T-helper 9 cell (primary cell): ENCODE measurements around the gene GNL2.
A peak's percentile ranks its signal among the peaks of the same experiment; 100 is the strongest.
"Not testable (repeated sequence)": the region's sequence is repeated elsewhere in the genome, so short reads cannot be mapped to it uniquely, and the experiment has no call there.

Experiments used
- DNase-seq: peaks from one replicate; pipeline ENCODE4 v3.0.0-alpha.2; 2020

Gene GNL2

DNA sequence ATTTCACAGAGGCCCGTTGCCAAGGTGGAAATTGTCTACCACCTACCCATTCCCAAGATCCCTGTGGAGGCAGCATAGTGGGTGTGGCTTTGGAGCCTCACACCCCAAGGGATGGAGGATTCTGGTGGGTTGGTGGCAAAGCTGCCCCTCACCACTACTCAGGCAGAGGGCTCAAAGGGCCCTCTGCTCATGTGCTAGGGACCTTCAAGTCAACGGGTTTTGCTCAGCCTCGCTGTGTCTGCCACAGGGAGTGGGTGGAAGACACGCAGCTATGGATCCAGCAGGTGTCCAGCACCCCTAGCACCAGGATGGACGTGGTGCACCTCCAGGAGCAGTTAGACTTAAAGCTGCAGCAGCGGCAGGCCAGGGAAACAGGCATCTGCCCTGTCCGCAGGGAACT, 36.7 kb downstream of the GNL2 start:
- no peak for DNase-seq

DNA sequence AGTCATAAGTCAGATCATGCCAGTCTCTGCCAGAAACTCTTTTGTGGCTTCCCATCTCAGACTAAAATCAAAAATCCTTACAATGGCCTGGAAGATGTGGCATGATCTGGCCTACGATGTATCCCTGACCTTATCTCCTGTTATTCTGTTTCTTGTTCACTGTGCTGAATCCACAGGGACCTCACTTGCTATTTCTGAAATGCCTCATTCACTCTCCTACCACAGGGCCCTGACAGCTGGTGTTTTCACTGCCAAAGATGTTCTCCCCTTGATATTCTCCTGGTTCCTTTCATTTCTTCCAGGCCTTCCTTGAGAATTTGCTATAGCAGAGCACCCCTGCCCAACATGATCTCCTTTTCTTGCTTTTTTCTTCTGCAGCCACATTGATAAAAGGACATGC, 37.3 kb downstream of the GNL2 start:
- DNase-seq, result no peak

DNA sequence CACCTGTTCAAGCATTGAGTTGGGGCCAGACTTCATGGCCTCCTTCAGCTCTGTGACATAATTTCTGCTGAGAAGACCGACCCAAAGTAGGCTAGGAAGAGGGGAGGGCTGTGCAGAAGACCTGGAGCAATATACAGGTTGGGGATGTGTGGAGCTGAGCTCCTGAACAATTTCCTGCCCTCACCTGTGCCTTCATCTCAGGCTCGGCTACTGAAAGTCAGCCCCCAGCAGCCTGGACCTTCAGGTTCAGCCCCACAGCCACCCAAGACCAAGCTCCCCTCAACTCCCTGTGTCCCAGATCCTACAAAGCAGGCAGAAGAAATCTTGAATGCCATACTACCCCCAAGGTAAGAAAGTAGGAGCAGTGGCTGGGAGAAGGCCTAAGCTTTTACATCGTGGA, 38.3 kb downstream of the GNL2 start:
- no peak for DNase-seq

DNA sequence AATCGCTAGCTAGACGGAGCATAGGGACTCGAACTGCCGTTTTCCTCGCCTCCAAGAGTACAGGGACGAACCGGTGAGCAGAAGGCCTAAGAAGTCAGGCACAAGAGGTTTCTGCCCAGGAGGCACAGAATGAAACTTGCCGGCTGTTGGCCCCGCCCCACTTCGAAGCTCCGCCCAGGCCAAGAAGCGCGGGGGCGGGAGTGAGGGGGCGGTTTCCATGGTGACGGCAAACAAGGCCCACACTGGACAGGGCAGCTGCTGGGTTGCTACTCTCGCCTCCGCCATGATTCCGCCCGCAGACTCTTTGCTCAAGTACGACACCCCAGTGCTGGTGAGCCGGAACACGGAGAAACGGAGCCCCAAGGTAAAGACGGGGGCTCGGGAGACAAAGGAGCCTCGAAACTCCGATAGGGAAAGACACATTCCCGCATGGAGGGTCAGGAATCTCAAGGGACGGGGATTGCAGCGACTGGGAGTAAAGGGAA, 39.0 kb downstream of the GNL2 start, which contains the start of gene DNALI1:
DNALI1 (plus strand) TSS at position 229 of the 485 bp plus-strand sequence; CDS start at position 284, 55 bp downstream.
- no peak for DNase-seq

DNA sequence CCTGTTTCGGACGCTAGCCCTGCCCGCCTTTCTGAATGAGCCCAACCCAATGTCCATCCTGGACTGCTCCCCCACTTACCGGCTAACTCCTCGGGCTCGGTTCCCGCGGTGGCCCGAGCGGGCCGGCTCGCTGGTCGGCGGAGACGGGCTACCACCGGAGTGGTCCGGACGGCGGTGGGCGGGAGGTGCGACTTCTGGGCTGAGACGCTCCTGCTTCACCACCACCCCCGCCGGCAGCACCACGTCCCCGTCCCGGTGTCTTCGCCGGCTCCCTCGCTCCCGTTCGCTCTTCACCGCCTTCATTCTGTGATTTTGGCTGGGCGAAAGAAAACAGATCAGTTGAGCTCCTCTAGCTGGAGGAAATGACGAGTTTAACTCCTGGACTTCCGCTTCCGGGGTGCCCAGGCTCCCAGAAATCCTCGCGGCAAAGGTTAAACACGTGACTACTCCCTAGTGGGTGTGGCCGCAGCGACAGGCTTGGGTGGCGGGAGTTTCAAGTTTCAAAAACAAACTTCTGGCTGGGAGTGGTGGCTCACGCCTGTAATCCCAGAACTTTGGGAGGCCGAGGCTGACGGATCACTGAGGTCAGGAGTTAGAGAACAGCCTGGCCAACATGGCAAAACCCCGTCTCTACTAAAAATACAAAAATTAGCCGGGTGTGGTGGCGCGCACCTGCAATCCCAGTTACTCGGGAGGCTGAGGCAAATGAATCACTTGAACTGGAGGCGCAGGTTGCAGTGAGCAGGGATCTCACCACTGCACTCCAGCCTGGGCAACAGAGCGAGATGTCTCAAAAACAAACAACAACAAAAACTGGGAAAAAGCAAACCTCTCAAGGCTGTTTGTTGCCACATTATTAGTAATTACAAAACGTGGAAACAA, 41.6 kb downstream of the GNL2 start, which contains the start of gene SNIP1:
SNIP1 (minus strand) TSS at position 367 of the 882 bp plus-strand sequence; CDS start at position 303, 64 bp downstream.
- peak; percentile 84 for DNase-seq

DNA sequence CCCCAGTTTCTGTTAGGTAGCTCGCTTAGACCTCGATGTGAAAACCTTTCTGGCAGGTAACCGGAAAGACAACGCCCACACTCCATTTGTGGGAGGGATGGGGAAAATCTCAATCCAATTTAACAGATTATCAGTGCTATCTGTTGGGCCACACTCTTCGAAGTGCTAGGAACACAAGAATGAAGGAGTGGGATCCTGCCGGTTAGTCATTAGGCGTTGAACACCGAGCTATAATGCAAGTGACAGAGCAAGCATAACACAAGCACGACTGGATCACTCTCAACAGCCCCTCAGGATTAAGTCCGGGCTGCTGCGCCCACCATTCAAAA, 42.2 kb downstream of the GNL2 start:
- DNase-seq, result no peak

DNA sequence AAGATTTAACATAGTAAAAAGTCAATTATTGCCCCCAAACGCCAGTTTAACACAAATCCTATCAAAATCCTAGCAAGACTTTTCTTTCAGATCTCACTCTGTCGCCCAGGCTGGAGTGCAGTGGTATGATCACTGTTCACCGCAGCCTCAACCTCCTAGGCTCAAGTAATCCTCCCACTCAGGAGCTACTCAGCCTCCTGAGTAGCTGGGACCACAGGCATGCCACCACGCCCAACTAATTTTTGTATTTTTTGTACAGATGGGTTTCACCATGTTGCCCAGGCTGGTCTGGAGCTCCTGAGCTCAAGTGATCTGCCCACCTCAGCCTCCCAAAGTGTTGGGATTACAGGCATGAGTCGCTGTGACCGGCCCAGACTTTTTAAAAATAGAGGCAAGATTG, 46.4 kb downstream of the GNL2 start:
- DNase-seq, result no peak

DNA sequence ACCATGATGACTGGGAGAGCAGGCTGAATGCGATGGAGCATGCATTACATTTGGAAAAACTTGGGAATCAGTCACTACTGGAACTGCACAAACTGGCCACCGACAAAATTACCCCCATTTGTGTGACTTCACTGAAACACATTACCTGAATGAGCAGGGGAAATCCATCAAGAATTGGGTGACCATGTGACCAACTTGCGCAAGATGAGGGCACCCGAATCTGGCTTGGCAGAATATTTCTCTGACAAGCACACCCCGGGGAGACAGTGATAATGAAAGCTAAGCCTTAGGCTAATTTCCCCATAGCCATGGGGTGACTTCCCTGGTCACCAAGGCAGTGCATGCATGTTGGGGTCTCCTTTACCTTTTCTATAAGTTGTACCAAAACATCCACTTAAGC, 50.7 kb downstream of the GNL2 start:
- DNase-seq, result no peak

DNA sequence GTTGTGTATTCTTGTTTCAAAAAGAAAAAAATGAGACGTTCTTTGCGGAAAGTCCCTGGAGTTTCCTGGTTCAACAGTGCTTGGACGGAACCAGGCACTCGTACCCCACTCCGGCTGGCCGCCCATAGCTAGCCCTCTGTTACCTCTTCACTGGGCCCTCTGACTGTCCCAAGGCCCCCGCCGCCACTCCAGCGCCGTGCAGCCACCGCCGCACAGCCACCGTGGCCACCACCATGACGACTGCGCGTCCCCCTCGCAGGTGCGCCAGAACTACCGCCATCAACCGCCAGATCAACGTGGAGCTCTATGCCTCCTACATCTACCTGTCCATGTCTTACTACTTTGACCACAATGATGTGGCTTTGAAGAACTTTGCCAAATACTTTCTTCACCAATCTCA, 51.2 kb downstream of the GNL2 start:
- no peak for DNase-seq

DNA sequence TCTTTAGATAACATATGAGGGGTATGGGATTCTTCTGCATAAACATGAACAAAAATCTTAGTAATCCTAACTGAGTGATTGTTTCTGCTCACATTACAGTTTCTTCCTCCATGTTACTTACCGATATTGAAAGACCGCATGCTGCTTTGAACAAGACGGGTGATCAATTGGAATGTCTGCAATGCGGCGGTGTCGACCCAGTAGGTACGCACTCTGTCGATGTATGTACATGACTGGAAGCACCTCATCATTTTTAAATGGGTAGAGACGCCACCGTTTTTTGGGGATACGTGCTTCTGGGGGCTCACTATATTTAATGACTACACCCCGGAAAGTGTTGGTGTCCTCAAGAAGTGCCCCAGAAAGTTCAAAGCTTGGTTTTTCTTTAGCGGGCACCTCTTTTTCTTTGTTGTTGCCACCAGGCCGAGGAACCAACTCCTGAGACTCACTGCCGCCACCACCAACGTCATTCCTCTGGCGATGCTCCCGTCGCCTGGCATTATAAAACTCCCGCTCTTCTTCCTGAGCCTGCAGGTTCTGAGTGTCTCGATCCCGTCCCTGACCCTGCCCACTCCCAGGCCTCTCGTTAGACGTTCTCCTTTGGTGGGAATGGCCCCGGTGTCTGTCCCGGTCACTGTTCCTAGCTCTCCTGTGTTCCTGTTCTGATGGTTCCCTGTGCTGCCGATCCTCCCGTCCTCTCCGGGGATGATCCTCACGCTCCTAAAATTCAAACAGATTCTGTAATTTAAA, 55.5 kb downstream of the GNL2 start:
- no peak for DNase-seq

DNA sequence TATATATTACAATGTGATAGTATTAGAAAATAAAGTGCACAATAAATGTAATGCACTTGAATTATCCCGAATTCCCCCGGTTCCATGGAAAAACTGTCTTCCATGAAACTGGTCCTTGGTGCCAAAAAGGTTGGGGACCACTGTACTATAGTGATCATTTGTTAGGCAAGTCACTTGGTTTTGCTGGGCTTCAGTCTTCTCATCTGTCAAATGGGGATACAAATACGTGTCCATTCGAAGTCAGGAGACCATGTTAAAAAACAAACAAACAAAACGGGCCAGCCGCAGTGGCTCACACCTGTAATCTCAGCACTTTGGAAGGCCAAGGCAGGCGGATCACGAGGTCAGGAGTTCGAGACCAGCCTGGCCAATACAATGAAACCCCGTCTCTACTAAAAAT, 56.6 kb downstream of the GNL2 start:
- DNase-seq, result not testable (repeated sequence)

DNA sequence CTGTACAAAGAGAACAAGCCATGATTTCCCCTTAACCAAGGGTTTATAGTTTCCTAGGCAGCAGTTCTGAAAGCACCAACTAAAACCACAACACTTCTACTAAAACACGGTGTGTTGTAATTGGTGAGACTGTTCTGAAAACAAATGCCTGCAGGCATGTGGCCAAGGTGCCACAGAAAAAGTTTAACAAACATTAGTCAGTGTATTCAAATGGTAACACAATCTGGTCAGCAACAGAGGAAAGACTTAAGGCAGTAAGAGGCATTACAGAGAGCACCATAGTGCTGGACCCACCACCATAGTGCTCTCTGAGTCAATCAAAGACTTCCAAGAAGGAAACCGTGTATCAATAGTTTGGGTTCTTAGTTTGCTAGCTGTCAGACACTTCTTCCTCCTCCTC, 58.4 kb downstream of the GNL2 start:
- no peak for DNase-seq

DNA sequence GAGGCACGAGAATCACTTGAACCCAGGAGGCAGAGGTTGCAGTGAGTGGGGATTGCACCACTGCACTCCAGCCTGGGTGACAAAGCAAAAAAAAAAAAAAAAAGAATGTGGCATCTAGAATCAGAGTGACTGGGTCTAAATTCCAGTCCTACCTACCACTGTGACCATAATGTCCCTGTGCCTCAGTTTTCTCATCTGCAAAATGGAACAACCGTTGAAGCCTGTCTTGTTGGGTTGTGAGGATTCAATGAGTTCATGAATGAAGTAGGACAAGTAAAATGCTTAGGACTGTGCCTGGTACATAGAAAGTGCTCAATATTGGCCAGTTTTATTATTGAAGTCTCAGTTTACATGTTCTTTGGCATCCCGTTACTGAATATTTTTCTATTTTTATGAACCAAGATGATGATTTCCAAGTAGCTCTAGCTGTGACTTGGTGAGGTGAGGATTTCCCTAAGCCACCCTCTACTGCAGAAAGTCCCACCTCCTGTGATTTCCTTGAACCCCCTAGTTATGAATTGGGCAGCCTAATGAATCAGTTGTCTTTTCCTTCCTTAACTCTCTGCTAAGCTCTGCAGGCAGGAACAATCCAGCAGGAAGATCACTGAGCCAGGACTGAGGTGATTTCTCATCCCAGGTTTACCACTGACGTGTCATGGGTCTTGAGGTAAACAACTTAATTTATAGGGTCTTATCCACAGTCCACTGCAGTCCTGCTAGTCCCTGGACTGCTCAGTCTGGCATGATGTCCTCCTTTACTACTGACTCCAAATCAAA, 62.2 kb downstream of the GNL2 start:
- no peak for DNase-seq

DNA sequence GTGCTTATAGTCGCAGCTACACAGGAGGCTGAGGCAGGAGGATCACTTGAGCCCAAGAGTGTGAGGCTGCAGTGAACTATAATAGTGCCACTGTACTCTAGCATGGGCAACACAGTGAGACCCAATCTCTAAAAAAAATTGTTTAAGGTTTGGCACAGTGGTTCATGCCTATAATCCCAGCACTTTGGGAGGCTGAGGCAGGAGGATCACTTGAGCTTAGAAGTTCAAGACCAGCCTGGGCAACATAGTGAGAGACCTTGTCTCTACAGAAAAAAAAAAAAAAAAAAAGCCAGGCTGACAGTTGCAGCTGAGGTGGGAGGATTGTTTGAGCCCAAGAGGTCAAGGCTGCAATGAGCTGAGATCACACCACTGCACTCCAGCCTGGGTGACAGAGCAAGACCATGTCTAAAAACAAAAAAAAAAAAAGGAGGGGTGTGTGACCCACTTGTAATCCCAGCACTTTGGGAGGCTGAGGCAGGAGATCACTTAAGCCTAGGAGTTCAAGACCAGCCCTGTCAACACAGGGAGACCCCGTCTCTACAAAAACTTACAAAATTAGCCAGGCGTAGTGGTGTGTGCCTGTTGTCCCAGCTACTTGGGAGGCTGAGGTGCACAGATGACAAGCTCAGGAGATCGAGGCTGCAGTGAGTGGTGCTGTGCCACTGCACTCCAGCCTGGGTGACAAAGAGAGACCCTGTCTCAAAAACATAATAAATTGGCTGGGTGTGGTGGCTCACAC, 63.1 kb downstream of the GNL2 start:
- not testable (repeated sequence) for DNase-seq

DNA sequence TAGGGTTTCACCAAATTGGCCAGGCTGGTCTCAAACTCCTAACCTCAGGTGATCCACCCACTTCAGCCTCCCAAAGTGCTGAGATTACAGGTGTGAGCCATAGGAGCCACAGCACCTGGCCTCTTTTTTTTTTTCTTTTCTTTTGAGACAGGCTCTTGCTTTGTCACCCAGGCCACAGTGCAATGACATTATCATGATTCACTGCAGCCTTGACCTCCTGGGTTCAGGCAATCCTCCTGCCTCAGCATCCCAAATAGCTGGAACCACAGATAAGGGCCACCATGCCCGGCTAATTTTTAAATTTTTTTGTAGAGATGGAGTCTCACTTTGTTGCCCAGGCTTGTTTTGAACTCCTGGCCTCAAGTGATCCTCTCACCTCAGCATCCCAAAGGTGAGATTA, 65.8 kb downstream of the GNL2 start:
- DNase-seq, result not testable (repeated sequence)

DNA sequence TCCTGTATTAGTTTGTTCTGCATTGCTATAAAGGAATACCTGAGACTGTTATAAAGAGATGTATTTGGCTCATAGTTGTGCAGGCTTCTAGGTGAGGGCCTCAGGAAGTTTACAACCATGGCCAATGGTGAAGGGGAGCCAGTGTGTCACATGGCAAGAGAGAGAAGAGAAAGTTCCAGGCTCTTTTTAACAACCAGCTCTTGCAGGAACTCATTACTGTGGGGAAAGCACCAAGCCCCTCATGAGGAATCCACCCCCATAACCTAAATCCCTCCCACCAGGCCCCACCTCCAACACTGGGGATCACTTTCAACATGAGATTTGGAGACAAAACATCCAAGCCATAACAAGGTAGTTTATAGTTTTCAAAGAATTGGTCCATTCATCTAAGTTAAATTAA, 76.1 kb downstream of the GNL2 start:
- DNase-seq, result no peak

DNA sequence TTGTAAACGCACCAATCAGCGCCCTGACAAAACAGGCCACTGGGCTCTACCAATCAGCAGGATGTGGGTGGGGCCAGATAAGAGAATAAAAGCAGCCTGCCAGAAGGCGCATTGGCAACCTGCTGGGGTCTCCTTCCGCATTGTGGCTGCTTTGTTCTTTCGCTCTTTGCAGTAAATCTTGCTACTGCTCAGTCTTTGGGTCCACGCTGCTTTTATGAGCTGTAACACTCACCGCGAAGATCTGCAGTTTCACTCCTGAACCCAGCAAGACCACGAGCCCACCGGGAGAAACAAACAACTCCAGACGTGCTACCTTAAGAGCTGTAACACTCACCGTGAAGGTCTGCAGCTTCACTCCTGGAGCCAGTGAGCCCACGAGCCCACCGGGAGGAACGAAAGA, 76.8 kb downstream of the GNL2 start:
- peak; percentile 10 for DNase-seq

DNA sequence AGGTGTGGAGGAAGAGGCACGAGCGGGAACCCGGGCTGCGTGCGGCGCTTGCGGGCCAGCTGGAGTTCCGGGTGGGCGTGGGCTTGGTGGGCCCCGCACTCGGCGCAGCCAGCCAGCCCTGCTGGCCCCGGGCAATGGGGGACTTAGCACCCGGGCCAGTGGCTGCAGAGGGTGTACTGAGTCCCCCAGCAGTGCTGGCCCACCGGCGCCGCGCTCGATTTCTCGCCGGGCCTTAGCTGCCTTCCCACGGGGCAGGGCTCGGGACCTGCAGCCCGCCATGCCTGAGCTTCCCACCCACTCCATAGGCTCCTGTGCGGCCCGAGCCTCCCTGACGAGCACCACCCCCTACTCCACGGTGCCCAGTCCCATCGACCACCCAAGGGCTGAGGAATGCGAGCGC, 77.5 kb downstream of the GNL2 start:
- not testable (repeated sequence) for DNase-seq

DNA sequence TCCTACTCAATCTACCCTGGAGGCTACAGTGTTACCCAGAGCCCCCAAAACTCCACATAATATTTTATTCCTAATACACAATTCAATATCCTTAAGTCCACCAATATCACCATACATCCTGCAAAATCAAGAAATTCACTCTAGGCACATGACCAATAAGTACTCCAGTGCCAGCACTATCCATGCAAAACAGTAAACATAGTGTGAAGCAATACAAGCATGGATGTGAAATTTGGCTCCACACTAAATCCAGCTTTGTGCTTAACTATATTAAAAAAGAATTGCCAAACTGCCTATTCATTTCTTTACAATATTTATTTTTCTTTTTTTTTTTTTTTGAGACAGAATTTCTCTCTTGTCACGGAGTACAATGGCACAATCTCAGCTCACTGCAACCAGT, 78.2 kb downstream of the GNL2 start:
- DNase-seq, result no peak
